HepG2 (cell line): ENCODE measurements around the gene VAMP2. TPM values are rescaled to one million over a fixed set of nuclear protein-coding genes. Genes with fewer than 3 reads are reported as not detected.
A peak's percentile ranks its signal among the peaks of the same experiment; 100 is the strongest.

Experiments used
- ARID2 ChIP-seq: sonication (generic); formaldehyde crosslinking; IDR thresholded peaks from 2 replicates; pipeline ENCODE4 v1.8.1; 2022; ENCODE audit warnings: mild to moderate bottlenecking, missing genetic modification reagents, borderline replicate concordance
- KAT2B ChIP-seq: fragments of 150-350 bp; IDR thresholded peaks from 2 replicates; pipeline ENCODE4 v1.6.1; 2014; ENCODE audit warnings: low read depth, low read length, borderline replicate concordance
- KLF13 ChIP-seq: sonication (generic); formaldehyde crosslinking; IDR thresholded peaks from 2 replicates; pipeline ENCODE4 v1.4.0; 2020; ENCODE audit warnings: mild to moderate bottlenecking, missing genetic modification reagents
- NFKB2 ChIP-seq: sonication (generic); formaldehyde crosslinking; IDR thresholded peaks from 2 replicates; pipeline ENCODE4 v1.4.0; 2020; ENCODE audit warnings: missing genetic modification reagents, borderline replicate concordance
- NFYB ChIP-seq: sonication (generic); formaldehyde crosslinking; IDR thresholded peaks from 2 replicates; pipeline ENCODE4 v1.4.0; 2020; ENCODE audit warnings: missing genetic modification reagents
- NKX3-1 ChIP-seq: sonication (generic); formaldehyde crosslinking; IDR thresholded peaks from 2 replicates; pipeline ENCODE4 v1.5.0; 2020; ENCODE audit warnings: missing genetic modification reagents
- PAWR ChIP-seq: sonication (generic); formaldehyde crosslinking; IDR thresholded peaks from 2 replicates; pipeline ENCODE4 v1.4.0; 2020; ENCODE audit warnings: missing genetic modification reagents, mild to moderate bottlenecking, borderline replicate concordance
- PHF5A ChIP-seq: IDR thresholded peaks from one replicate; pipeline ENCODE4 v1.6.1; 2018; ENCODE audit warnings: low read depth, missing genetic modification reagents; ENCODE audit not compliant: unreplicated experiment
- RFX3 ChIP-seq: IDR thresholded peaks from 2 replicates; pipeline ENCODE4 v1.6.1; 2016; ENCODE audit warnings: missing biosample characterization, missing genetic modification reagents
- SALL2 ChIP-seq: sonication (generic); formaldehyde crosslinking; IDR thresholded peaks from 2 replicates; pipeline ENCODE4 v1.8.1; 2023; ENCODE audit warnings: mild to moderate bottlenecking, missing genetic modification reagents, inconsistent platforms
- SIX4 ChIP-seq: sonication (generic); formaldehyde crosslinking; IDR thresholded peaks from 2 replicates; pipeline ENCODE4 v1.4.0; 2020; ENCODE audit warnings: missing genetic modification reagents
- SRY ChIP-seq: sonication (generic); formaldehyde crosslinking; IDR thresholded peaks from 2 replicates; pipeline ENCODE4 v1.8.0; 2022; ENCODE audit warnings: mild to moderate bottlenecking, missing genetic modification reagents
- TERF1 ChIP-seq: sonication (generic); formaldehyde crosslinking; IDR thresholded peaks from 2 replicates; pipeline ENCODE4 v1.8.0; 2022; ENCODE audit warnings: mild to moderate bottlenecking, missing genetic modification reagents, moderate library complexity
- ZBTB21 ChIP-seq: sonication (generic); formaldehyde crosslinking; IDR thresholded peaks from 2 replicates; pipeline ENCODE4 v1.4.0; 2020; ENCODE audit warnings: missing genetic modification reagents
- ZBTB49 ChIP-seq: sonication (generic); formaldehyde crosslinking; IDR thresholded peaks from 2 replicates; pipeline ENCODE4 v1.4.0; 2020; ENCODE audit warnings: missing genetic modification reagents, borderline replicate concordance
- ZFY ChIP-seq: sonication (generic); formaldehyde crosslinking; IDR thresholded peaks from 2 replicates; pipeline ENCODE4 v1.4.0; 2020; ENCODE audit warnings: missing genetic modification reagents
- ZNF275 ChIP-seq: sonication (generic); formaldehyde crosslinking; IDR thresholded peaks from 2 replicates; pipeline ENCODE4 v1.8.0; 2022; ENCODE audit warnings: missing genetic modification reagents, mild to moderate bottlenecking, inconsistent platforms, borderline replicate concordance
- ZNF382 ChIP-seq: sonication (generic); formaldehyde crosslinking; IDR thresholded peaks from 2 replicates; pipeline ENCODE4 v1.5.0; 2020; ENCODE audit warnings: missing genetic modification reagents, mild to moderate bottlenecking, borderline replicate concordance
- ZNF451 ChIP-seq: sonication (generic); formaldehyde crosslinking; IDR thresholded peaks from 2 replicates; pipeline ENCODE4 v1.5.0; 2020; ENCODE audit warnings: mild to moderate bottlenecking, missing genetic modification reagents
- ZNF460 ChIP-seq: sonication (generic); formaldehyde crosslinking; IDR thresholded peaks from 2 replicates; pipeline ENCODE4 v1.5.1; 2020; ENCODE audit warnings: missing genetic modification reagents, mild to moderate bottlenecking, borderline replicate concordance
- ZNF547 ChIP-seq: sonication (generic); formaldehyde crosslinking; IDR thresholded peaks from 2 replicates; pipeline ENCODE4 v1.5.1; 2020; ENCODE audit warnings: mild to moderate bottlenecking, missing genetic modification reagents
- polyA plus RNA-seq, 8 experiments: library from polyadenylated mRNA; depleted of rRNA in 3 of 8; stranded (reverse) in 7 of 8; unstranded in 1 of 8; fragments of >200 nt; fragmentation: Illumina TruSeq in 4 of 8; extraction: Trizol in 4 of 8; gene quantifications; 2 replicates each; pipeline versions ENCODE4 v1.2.1 to v1.2.3, GENCODE V29; 2011 to 2016; ENCODE audit warnings: low read depth in 4 of 8, missing spikeins in 1 of 8, mixed read lengths in 1 of 8; ENCODE audit not compliant: insufficient read depth in 1 of 8
- total RNA-seq, 5 experiments: library from RNA; depleted of rRNA; stranded (reverse); fragments of >200 nt; fragmentation: Illumina TruSeq; extraction: Trizol; gene quantifications; 2 replicates each; pipeline ENCODE4 v1.2.3, GENCODE V29; 2016; ENCODE audit warnings: low read depth in 1 of 5
- TF ChIP-seq, protein P1 (sequence below): sonication (generic); formaldehyde crosslinking; IDR thresholded peaks from 2 replicates; pipeline ENCODE4 v1.4.0; 2020; ENCODE audit warnings: missing genetic modification reagents
- TF ChIP-seq, protein P2 (sequence below): sonication (generic); formaldehyde crosslinking; IDR thresholded peaks from 2 replicates; pipeline ENCODE4 v1.4.0; 2020; ENCODE audit warnings: mild to moderate bottlenecking, missing genetic modification reagents
- TF ChIP-seq, protein P3 (sequence below): IDR thresholded peaks from 2 replicates; pipeline ENCODE4 v1.6.1; 2016

VAMP2 gene
- total and polyA plus RNA-seq, 2 of the 13 experiments (the other 11 are each of a cell fraction or from before 2014, with no cell fraction given): 3.9 to 17.2 TPM

GRCh38 chr17:8173056-8173870, 10.5 kb upstream of the VAMP2 start (continued):
- TF ChIP-seq ZBTB49 (CRISPR knock-in tag) (peak; percentile 97), PHF5A (peak; percentile 98), SALL2 (CRISPR knock-in tag) (peak; percentile 86), ZFY (CRISPR knock-in tag) (peak; percentile 52), RFX3 (peak; percentile 54; the same call in 1 of the 2 replicates), SRY (CRISPR knock-in tag) (no peak; the same call in 1 of the 2 replicates), ARID2 (CRISPR knock-in tag) (peak; percentile 78; the same call in 1 of the 2 replicates), NFKB2 (CRISPR knock-in tag) (no peak; the same call in 1 of the 2 replicates), ZNF382 (no peak), PAWR (CRISPR knock-in tag) (no peak), ZNF547 (peak; percentile 94), ZNF460 (CRISPR knock-in tag) (no peak), SIX4 (peak; percentile 89), KLF13 (CRISPR knock-in tag) (no peak), ZNF275 (CRISPR knock-in tag) (peak; percentile 80), NKX3-1 (CRISPR knock-in tag) (peak; percentile 95), TERF1 (CRISPR knock-in tag) (peak; percentile 85; the same call in 1 of the 2 replicates), ZBTB21 (peak; percentile 80), ZNF451 (no peak), KAT2B (no peak), NFYB (CRISPR knock-in tag) (peak; percentile 20; the same call in 1 of the 2 replicates)
- TF ChIP-seq, protein P1, sequence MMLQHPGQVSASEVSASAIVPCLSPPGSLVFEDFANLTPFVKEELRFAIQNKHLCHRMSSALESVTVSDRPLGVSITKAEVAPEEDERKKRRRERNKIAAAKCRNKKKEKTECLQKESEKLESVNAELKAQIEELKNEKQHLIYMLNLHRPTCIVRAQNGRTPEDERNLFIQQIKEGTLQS: peak; percentile 84
- TF ChIP-seq, protein P2, sequence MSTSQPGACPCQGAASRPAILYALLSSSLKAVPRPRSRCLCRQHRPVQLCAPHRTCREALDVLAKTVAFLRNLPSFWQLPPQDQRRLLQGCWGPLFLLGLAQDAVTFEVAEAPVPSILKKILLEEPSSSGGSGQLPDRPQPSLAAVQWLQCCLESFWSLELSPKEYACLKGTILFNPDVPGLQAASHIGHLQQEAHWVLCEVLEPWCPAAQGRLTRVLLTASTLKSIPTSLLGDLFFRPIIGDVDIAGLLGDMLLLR: 0 out of 2 replicates have a peak, but pooled peaks have one; percentile 25
- TF ChIP-seq, protein P3, sequence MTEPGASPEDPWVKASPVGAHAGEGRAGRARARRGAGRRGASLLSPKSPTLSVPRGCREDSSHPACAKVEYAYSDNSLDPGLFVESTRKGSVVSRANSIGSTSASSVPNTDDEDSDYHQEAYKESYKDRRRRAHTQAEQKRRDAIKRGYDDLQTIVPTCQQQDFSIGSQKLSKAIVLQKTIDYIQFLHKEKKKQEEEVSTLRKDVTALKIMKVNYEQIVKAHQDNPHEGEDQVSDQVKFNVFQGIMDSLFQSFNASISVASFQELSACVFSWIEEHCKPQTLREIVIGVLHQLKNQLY (CRISPR knock-in tag): peak; percentile 94
